Endothelial cell of umbilical vein (primary cell): ENCODE results near the gene SPRED2.

Experiments
- CTCF ChIP-seq, 2 donors: IDR thresholded peaks; 1 replicate in 1 of 2; 2 replicates in 1 of 2; pipeline ENCODE4 v1.5.1; 2011; ENCODE audit warnings: low read length in 2 of 2, mild to moderate bottlenecking in 2 of 2, moderate library complexity in 2 of 2, control low read depth in 1 of 2, inconsistent platforms in 1 of 2, low read depth in 1 of 2; ENCODE audit not compliant: insufficient read depth in 1 of 2; ENCODE audit errors: extremely low read depth in 1 of 2
- JUN ChIP-seq: IDR thresholded peaks from 2 replicates; pipeline ENCODE4 v1.6.1; 2011; ENCODE audit warnings: borderline replicate concordance, low read depth; ENCODE audit not compliant: insufficient read length, insufficient read depth
- MAX ChIP-seq: IDR thresholded peaks from 2 replicates; pipeline ENCODE4 v1.6.1; 2011; ENCODE audit not compliant: insufficient read depth, insufficient read length
- MYC ChIP-seq: IDR thresholded peaks from one replicate; pipeline ENCODE4 v1.6.1; 2011; ENCODE audit warnings: mild to moderate bottlenecking, low read depth, low read length
- POLR2A ChIP-seq: IDR thresholded peaks from 2 replicates; pipeline ENCODE4 v1.6.1; 2012; ENCODE audit warnings: low read depth, mild to moderate bottlenecking, control low read depth, low read length
- POLR2AphosphoS5 ChIP-seq: IDR thresholded peaks from 2 replicates; pipeline ENCODE4 v1.6.1; 2012; ENCODE audit warnings: low read depth, mild to moderate bottlenecking, control low read depth, low read length, moderate library complexity; ENCODE audit not compliant: insufficient read depth

GRCh38 chr2:65434592-65435241, 2.3 kb upstream of the SPRED2 start:
- TF ChIP-seq CTCF (IDR thresholded peaks at IDR 0.05; ENCODE audit: extremely low read depth in 1 of 2, insufficient read depth in 1 of 2, low read depth in 1 of 2, low read length in 2 of 2) = no peak
- TF ChIP-seq POLR2A = no peak
- TF ChIP-seq JUN = no peak
- TF ChIP-seq MAX = no peak
- TF ChIP-seq MYC = no peak
- TF ChIP-seq POLR2AphosphoS5 = no peak
